Testis (tissue), 2 donors: ENCODE measurements around the gene NPL.

Experiments used
- CTCF ChIP-seq, 3 experiments: fragments of 450-650 bp in 2 of 3; fragments of 200-600 bp in 1 of 3; sonication (generic) in 1 of 3; IDR thresholded peaks; one replicate each; pipeline ENCODE4 v1.5.1; 2016 to 2019; ENCODE audit warnings: antibody characterized with exemption in 3 of 3, mild to moderate bottlenecking in 2 of 3, moderate library complexity in 1 of 3
- POLR2A ChIP-seq: fragments of 450-650 bp; IDR thresholded peaks from one replicate; pipeline ENCODE4 v1.6.1; 2017; ENCODE audit warnings: antibody characterized with exemption, mild to moderate bottlenecking, moderate library complexity

- TF ChIP-seq POLR2A (no peak), CTCF (IDR thresholded peaks at IDR 0.05) (no peak)
These were observed 49.5 kb upstream of the NPL start for GRCh38 chr1:182740120-182740519.
